ENCODE measurements around the gene SOBP.

GRCh38 chr6:107692351-107692750 lies 202.4 kb downstream of the SOBP start:
- no peak for TF ChIP-seq CTCF (IDR thresholded peaks at IDR 0.05)
- no peak for TF ChIP-seq FOXK1 (CRISPR knock-in tag; IDR thresholded peaks at IDR 0.05)
- no peak for TF ChIP-seq ELF4 (CRISPR knock-in tag; IDR thresholded peaks at IDR 0.05; ENCODE audit: low read depth)
- no peak for TF ChIP-seq MLX (CRISPR knock-in tag; IDR thresholded peaks at IDR 0.05)
- no peak for TF ChIP-seq ZSCAN18 (CRISPR knock-in tag; IDR thresholded peaks at IDR 0.05)
- no peak for TF ChIP-seq TEAD1 (CRISPR knock-in tag; IDR thresholded peaks at IDR 0.05)

Data from WTC11 (cell line).